ENCODE measurements around the gene TMEM245.

- TF ChIP-seq CTCF (IDR thresholded peaks at IDR 0.05; ENCODE audit: extremely low read depth in 1 of 2, insufficient read depth in 1 of 2, low read depth in 1 of 2, low read length in 2 of 2) = no peak
- no peak for TF ChIP-seq EZH2 (IDR thresholded peaks at IDR 0.05; ENCODE audit: borderline replicate concordance, low read depth, low read length, severe bottlenecking)
- TF ChIP-seq MYC (IDR thresholded peaks at IDR 0.05; ENCODE audit: low read depth, low read length) = no peak
- no peak for TF ChIP-seq POLR2A (IDR thresholded peaks at IDR 0.05; ENCODE audit: low read depth, low read length)
- no peak for TF ChIP-seq POLR2AphosphoS5 (IDR thresholded peaks at IDR 0.05; ENCODE audit: insufficient read depth, low read depth, low read length)
Measured at GRCh38 chr9:109107402-109108240, 12.1 kb downstream of the TMEM245 start.
